HG02884 (cell line): ENCODE measurements around the gene RIPK4.
"Not testable (repeated sequence)": the region's sequence is repeated elsewhere in the genome, so short reads cannot be mapped to it uniquely, and the experiment has no call there.

Experiments
- ATAC-seq: cut with Tn5 transposase; IDR thresholded peaks from one replicate; pipeline ENCODE4 v1.9.1; 2021; ENCODE audit warnings: mild to moderate bottlenecking, moderate library complexity; ENCODE audit not compliant: unreplicated experiment

RIPK4 gene

GRCh38 chr21:41796476-41797080, 29.7 kb upstream of the RIPK4 start:
- ATAC-seq, result no peak

DNA sequence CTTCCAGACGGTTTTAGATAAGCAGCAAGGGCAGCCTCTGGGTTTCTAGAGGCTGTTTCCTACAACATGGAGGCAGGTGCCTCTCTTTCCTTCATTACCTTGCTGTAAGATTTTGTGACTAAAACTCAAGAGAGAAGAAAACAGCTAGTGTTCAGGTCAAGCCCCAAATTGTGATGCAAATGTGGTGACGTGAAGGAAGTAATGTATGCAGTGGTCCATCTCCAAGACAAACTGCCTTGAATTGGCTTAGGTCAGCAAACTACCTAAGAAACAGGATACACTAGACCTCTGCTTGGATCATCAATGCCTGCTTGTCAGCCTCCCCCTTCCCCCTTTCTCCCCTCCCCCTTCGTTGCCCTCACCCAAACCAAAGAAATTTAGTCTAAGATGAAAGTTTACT, 28.9 kb upstream of the RIPK4 start:
- ATAC-seq, result no peak

DNA sequence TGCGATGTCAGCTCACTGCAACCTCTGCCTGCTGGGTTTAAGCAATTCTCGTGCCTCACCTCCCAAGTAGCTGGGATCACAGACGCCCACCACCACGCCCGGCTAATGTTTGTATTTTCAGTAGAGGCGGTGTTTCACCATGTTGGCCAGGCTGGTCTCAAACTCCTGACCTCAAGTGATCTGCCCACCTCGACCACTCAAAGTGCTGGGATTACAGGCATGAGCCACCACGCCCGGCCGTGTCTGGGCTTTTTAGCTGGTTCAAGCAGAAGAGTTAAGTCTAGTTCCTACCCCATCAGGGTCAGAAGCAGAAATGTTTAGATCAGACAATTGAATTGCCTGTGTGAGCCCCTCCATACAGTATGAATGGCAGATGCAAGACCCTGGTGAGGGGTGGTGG, 27.7 kb upstream of the RIPK4 start:
- no peak for ATAC-seq

DNA sequence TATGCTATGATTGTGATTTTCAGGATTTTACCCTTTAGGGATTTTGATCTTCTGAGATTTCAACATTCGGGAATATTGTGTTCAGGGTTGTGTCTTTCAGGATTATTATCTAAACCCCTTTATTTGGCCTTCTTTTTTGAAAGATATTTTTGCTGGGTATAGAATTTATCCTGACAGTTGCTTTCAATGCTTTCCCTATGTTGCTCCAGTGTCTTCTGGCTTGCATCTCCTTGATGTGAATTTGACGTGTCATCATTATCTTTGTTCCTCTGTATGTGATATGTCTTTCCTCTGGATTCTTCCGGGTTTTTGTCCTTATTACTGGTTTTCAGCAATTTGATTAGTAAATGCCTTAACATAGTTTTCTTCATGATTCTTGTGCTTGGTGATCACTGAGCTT, 25.9 kb upstream of the RIPK4 start:
- ATAC-seq, result no peak

GRCh38 chr21:41786509-41786987, 19.7 kb upstream of the RIPK4 start:
- ATAC-seq, result no peak

DNA sequence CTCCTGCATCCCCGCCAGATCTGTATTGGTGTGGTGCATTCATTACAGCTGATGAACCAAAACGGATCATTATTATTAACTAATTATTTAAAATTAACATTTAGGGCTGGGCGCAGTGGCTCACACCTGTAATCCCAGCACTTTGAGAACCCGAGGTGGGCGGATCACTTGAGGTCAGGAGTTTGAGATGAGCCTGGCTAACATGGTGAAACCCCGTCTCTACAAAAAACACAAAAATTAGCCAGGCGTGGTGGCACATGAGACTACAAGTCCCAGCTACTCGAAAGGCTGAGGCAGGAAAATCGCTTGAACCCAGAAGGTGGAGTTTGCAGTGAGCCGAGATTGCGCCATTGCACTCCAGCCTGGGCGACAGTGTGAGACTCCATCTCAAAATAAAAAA, 18.4 kb upstream of the RIPK4 start:
- not testable (repeated sequence) for ATAC-seq

- no peak for ATAC-seq
These were observed 17.7 kb upstream of the RIPK4 start for GRCh38 chr21:41784456-41785102.

GRCh38 chr21:41783476-41784180, 16.8 kb upstream of the RIPK4 start:
- no peak for ATAC-seq

- no peak for ATAC-seq
These were observed 14.2 kb upstream of the RIPK4 start for GRCh38 chr21:41781050-41781410.

GRCh38 chr21:41780337-41781049, 13.6 kb upstream of the RIPK4 start:
- no peak for ATAC-seq

DNA sequence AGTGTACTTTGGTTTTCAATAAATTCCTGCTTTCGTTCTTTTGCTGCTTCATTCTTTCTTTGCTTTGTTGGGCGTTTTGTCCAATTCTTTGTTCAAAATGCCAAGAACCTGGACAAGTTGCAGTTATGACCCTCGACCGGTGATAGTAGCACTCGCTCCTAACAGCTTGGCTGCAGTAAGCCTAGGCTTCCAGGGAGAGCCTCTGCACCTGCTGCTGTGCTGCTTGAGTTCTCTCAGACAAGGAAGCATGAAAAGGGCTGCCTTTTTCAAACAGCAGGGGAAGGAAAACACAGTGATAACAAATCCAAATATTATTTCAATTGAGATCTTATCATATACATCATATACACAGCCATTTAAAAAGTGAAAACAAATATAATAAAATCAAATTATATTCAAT, 12.8 kb upstream of the RIPK4 start:
- no peak for ATAC-seq

DNA sequence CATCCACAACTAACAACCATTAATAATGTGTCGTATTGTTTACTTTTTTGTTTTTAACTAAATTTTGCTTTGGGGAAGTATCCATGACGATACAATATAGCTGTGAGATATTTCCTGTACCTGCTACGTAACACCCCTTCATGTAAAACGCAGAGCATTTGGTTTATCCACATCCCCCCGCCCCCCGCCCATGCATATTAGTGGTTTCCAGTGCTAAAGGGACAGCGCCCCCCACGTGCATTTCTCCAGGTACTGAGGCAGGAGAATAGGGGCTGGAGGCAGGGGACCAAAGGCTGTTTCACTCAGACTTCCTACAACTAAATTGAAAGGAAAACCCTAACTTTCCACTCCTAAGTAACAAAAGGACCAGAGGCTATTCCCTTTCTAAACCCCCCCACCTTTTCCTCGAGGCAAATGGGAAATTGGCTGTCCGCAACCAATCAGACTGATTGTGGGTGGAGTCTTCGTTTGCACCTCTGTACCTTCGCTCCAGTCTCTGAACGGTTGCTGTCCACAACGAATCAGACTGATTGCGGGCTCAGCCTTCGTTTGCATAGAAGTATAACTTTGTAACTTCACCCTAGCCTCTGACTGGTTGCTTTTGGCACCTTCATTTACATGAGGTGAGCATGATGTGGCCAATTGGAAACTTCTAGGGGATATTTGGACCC, 12.2 kb upstream of the RIPK4 start:
- no peak for ATAC-seq

- ATAC-seq, result no peak
These were observed 11.3 kb upstream of the RIPK4 start for GRCh38 chr21:41777951-41778815.

DNA sequence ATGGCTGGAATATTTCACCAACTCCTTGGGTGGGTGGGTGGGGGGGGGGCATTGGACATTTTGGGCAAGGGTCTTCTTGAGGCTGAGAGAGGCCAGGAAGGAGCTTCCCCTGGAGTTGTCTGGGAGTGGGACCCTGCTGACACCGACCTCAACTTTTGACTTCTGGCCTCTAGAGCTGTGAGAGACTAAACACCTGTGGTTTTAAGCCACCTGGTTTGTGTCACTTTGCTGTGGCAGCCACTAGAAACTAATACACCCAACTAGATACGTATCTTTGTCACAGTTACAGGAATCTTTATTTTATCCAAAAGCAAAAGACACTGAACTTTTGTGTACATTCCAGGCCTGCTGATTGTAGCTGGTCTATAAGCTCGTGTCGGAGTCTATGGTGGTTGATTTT, 9.9 kb upstream of the RIPK4 start:
- no peak for ATAC-seq

DNA sequence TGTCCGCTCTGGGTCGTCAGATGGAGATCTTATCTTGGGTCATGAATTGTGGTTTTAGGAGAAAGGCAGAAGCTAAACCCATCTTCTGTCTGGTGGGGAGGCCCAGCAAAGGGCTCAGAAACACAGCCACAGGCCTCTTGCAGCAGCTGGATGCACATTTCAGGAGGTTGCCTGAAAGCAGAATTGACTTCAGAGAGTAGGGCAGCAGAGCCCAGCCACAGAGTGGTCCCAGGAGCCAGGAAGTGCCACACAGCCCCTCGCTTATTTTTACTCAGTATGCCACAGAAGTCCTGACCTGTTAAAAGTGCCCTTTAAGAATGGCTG, 8.3 kb upstream of the RIPK4 start:
- ATAC-seq, result no peak

GRCh38 chr21:41774467-41775148, 7.8 kb upstream of the RIPK4 start:
- no peak for ATAC-seq

DNA sequence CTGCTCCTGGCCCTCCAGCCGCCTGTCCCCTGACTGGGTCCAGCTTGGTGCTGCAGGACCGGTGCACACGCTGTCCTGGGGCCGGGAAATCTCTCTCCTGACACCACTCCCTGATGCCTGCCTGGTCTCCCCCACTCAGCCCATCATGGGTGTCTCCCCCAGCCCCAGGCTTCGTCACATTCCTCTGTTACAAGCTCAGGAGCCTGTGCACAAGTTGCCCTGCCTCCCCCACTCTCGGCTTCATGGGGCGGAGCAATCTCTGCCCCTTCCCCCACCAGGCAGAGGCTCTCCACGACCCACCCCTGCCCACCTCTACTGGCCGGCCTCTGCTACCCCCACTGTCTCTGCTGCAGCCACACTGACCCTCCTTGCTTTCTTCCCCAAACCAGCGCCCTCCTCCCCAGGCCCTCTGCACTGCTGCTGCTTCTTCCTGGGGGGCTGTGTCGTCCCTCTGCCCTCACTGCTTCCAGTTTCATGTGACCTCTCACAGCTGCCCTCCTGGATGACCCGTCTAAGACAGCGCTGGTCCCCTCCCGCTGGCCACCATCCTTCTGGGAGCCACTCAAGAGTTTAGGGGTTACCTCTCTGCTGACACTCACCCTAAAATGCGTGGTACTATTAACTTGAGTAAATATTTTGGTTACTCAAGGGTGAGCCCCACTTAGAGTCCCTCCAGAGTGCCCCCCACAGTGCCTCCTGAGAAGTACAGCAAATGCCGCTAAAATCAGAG, 5.7 kb upstream of the RIPK4 start:
- ATAC-seq, result no peak

DNA sequence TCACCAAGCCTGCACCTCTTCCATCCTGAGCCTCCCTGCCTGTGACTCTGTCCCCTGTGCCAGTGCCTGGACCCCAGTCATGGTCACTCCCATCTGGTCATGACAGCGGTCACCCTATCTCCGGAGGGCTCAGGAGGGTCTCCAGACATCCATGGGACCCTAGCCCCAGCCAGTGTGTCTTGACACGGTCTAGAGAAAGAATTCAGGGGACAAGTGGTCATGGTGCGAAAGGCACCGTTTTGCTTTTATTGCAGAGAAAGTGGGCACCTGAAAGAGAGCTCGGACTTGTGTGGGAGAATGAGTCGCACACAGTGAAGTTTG, 4.7 kb upstream of the RIPK4 start:
- no peak for ATAC-seq

DNA sequence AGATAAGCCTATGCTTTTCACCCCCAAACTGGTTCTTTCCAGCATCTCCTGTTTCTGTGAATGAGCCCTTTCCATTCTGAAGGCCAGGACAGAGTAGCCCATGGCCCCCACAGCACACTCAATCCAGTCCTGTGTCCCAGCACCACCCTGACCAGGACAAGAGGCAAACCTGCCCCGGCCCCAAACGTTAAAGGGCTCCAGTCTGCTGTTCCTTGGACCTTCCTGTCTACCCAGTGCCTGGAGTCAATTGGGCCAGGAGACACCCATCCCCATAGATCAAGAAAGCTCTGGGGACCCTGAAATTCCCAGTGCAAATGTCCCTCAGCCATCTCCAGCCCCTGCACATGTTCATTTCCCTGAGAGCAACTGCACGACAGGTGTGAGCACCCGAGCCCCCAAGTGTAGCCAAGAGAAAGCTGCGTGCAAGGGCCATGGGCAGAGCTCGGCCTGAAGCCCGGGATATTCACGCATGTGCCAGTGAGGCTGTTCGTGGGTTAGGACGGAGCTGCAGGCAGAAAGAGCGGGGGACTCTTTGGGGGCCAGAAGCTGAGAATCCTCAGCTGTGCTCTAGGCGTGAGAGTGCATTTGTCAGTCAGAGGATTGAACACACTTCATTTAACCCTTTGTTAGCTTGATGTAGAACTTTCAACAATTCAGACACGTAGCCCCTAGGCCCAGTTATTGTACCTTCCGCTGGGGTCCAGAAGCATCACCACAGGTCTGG, 4.2 kb upstream of the RIPK4 start:
- ATAC-seq, result no peak
